ENCODE measurements around the gene NR2F1-AS1. TPM values are rescaled to one million over a fixed set of nuclear protein-coding genes. Genes with fewer than 3 reads are reported as not detected.

The NR2F1-AS1 gene
- total and polyA plus RNA-seq, 2 of the 4 experiments (the other 2 are of a cell fraction) = 12.5 to 12.8 TPM

DNA sequence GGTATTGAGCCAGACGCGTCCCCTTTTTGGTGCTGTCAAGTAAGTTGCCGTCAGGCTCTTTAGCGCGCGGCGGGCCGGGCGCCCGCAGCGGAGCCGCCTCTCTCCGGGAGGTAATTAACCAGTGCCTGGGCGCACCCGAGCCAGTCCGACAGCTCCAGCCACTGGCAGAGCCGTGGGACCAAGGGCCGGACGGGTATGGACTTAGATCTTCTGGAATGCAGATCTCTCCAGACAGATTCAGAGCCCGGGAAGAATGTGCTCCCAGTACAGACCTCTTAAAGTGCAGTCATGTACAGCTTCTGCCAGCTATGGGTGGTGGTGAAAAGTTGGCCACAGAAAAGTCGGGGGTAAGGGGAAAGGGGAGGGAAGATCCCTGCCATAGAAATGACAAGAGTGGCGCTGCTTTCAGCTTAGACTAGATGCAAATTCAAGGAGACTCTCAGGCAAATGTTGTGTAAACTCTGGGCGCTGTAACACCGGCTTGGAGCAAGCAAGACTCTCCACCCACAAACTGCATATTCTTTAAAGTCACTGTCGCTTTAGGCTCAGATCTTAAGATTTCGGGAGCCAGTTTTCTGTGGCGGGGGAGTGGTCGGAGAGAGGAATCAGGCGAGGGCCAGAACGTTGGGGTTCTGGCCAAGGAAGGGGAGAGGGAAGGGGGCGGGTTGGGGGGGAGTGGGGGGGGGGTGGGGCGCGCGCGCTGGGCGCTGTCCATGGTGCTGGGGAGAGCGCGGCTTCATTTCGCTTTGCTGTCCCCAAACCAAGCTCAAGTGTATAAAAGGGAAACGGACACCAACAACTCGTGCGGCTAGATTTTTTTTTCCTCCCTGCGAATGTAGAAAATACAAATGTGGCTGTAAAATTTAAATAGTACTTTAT lies 31.2 kb upstream of the NR2F1-AS1 start:
- Histone ChIP-seq H4K91ac (ENCODE audit: insufficient read depth, low read depth, low read length) (no peak overlapping the region), H3K14ac (replicated peaks; ENCODE audit: low read depth, low read length) (no peak overlapping the region), H3K23ac (ENCODE audit: low read depth, low read length) (0 out of 2 replicates have a peak overlapping the region, but pooled peaks have one; percentile 62), H4K8ac (ENCODE audit: low read depth in 2 of 2, low read length in 2 of 2) (no peak overlapping the region), H2BK15ac (ENCODE audit: low read depth, low read length) (no peak overlapping the region), H2AK9ac (replicated peaks; ENCODE audit: low read depth, low read length, poor library complexity) (no peak overlapping the region), H2AFZ (replicated peaks; ENCODE audit: low read length, poor library complexity) (peak overlapping the region; percentile 24), H4K5ac (ENCODE audit: low read depth, low read length) (no peak overlapping the region), H3K27me3 (ENCODE audit: control insufficient read depth, insufficient read depth, low read length) (peaks cover 18% of the 10 kb centered on the region), H2BK5ac (ENCODE audit: low read depth, low read length, poor library complexity, severe bottlenecking) (no peak overlapping the region), H3K36me3 (ENCODE audit: control insufficient read depth, insufficient read depth, low read length) (no peaks in the 10 kb centered on the region), H3K56ac (ENCODE audit: extremely low read depth, insufficient read depth, low read length) (no peak overlapping the region), H3K4ac (ENCODE audit: low read depth, low read length) (no peak overlapping the region), H3K4me3 (ENCODE audit: insufficient read depth, low read depth, low read length) (peak overlapping the region; percentile 43), H3K9ac (ENCODE audit: low read depth, low read length) (no peak overlapping the region), H3K9me1 (ENCODE audit: insufficient read depth, low read length) (no peaks in the 10 kb centered on the region), H3K9me3 (ENCODE audit: control insufficient read depth, insufficient read depth, low read length) (no peaks in the 10 kb centered on the region), H2BK20ac (ENCODE audit: low read depth, low read length) (no peak overlapping the region), H3K27ac (ENCODE audit: insufficient read depth, low read length) (no peak overlapping the region), H2AK5ac (ENCODE audit: low read depth, low read length) (no peak overlapping the region), H3K18ac (ENCODE audit: low read depth, low read length) (no peak overlapping the region), H3K4me2 (ENCODE audit: low read depth, low read length) (peak overlapping the region; percentile 98), H3K79me1 (ENCODE audit: low read depth in 1 of 2, low read length in 2 of 2) (peaks cover 0 to 8% of the 10 kb centered on the region in 2 experiments; a peak in 1 of 4 replicates), H3K4me1 (ENCODE audit: control insufficient read depth, insufficient read depth, low read length) (no peaks in the 10 kb centered on the region), H4K20me1 (ENCODE audit: insufficient read depth, low read length) (0 out of 2 replicates have a peak, but pooled peaks cover 4% of the 10 kb centered on the region), H2BK120ac (ENCODE audit: low read depth, low read length) (no peak overlapping the region)
- ChIA-PET CTCF (interaction anchor here (1.1 to 1.2 kb wide), 2 partner anchors 25 to 179 kb away, joined by 3 read pairs; no protein-coding TSS in a partner anchor), POLR2A (ENCODE audit: unreplicated experiment) (interaction anchor here (0.9 kb wide), 1 partner anchor 15 kb away, joined by 6 read pairs; no protein-coding TSS in a partner anchor)
- WGBS, 2 experiments (ENCODE audit: extremely low coverage in 2 of 2, insufficient read length in 1 of 2) = 8% methylated on average over 10 of the region's 43 CpGs; no CpG with 5 or more reads in 1 of the 2 experiments
- dilution Hi-C loops (cut with HindIII; ENCODE audit: low sequenced_read_pairs, unreplicated experiment) = no loop called here
- in situ Hi-C loops (cut with MboI; ENCODE audit: low sequenced_read_pairs) = no loop called here
- intact Hi-C loops (cut with micrococcal nuclease) = no loop called here
- no TSS peak for BruUV-seq (replicated peaks)
- ATAC-seq (ENCODE audit: low read depth) (peak; percentile 69), DNase-seq (peak; percentile 43)
- TF ChIP-seq RFX5 (IDR thresholded peaks at IDR 0.05; ENCODE audit: low read depth, low read length) = no peak
- no peak for TF ChIP-seq CEBPB (IDR thresholded peaks at IDR 0.05; ENCODE audit: low read depth, low read length)
- TF ChIP-seq MAZ (IDR thresholded peaks at IDR 0.05; ENCODE audit: borderline replicate concordance, low read depth, low read length) = peak; percentile 47; the same call in 1 of the 2 replicates
- no peak for TF ChIP-seq RCOR1 (IDR thresholded peaks at IDR 0.05; ENCODE audit: insufficient replicate concordance, low read length)
- no peak for TF ChIP-seq POLR2A (IDR thresholded peaks at IDR 0.05; ENCODE audit: low read depth, low read length)
- TF ChIP-seq BHLHE40 (IDR thresholded peaks at IDR 0.05; ENCODE audit: low read depth, low read length) = no peak
- TF ChIP-seq USF2 (IDR thresholded peaks at IDR 0.05; ENCODE audit: low read depth, low read length) = no peak
- no peak for TF ChIP-seq MAFK (IDR thresholded peaks at IDR 0.05; ENCODE audit: low read depth, low read length)

Data from IMR-90 (cell line).